C4-2B (cell line): ENCODE measurements around the gene SEC14L3.

Source experiments
- CTCF ChIP-seq: fragments of 450-650 bp; conservative IDR thresholded peaks from 2 replicates; pipeline ENCODE4 v1.5.1; 2017; ENCODE audit warnings: mild to moderate bottlenecking
- ZFX ChIP-seq: fragments of 450-650 bp; IDR thresholded peaks from 2 replicates; pipeline ENCODE4 v1.6.1; 2017

GRCh38 chr22:30508216-30508615, 36.4 kb upstream of the SEC14L3 start:
- TF ChIP-seq CTCF (no peak), ZFX (no peak)
